Right lung (tissue), 10 donors: ENCODE measurements around the gene C3AR1. TPM values are rescaled to one million over a fixed set of nuclear protein-coding genes. Genes with fewer than 3 reads are reported as not detected.
"Not testable (repeated sequence)": the region's sequence is repeated elsewhere in the genome, so short reads cannot be mapped to it uniquely, and the experiment has no call there.

Experiments used
- DNase-seq, 2 donors: peaks; one replicate each; pipeline ENCODE4 v3.0.0-alpha.2; 2013
- long read RNA-seq, 8 donors: transcript quantifications; one replicate each; lab custom pipeline, GENCODE V29; 2026
- polyA plus RNA-seq, 5 donors: library from polyadenylated mRNA; unstranded; fragments of 120-200 nt; gene quantifications; one replicate each; pipeline versions ENCODE4 v1.2.1 to v1.2.3, GENCODE V29; 2013; ENCODE audit warnings: inconsistent platforms in 1 of 5, low replicate concordance in 1 of 5; ENCODE audit not compliant: insufficient read length in 5 of 5, insufficient read depth in 1 of 5

The C3AR1 gene
- 1 to 10 TPM; 3.9 to 4.9 (median 4.4) TPM for polyA plus RNA-seq
- long read RNA-seq, donor 1, transcript C3AR1-201 (2 exons, 2,088 nt), result major isoform, 5 of 11 reads
- long read RNA-seq, donor 1, partial matches to known transcripts, result 6 of 11 reads
- long read RNA-seq, donor 1, other reads (novel, unspliced or antisense), result 0 of 11 reads
- long read RNA-seq, donor 2, result 0 reads
- long read RNA-seq, donor 3, partial matches to known transcripts, result 0 of 2 reads
- long read RNA-seq, donor 3, other reads (novel, unspliced or antisense), result 0 of 2 reads
- long read RNA-seq, donor 4, result 0 reads
- long read RNA-seq, donor 5, partial matches to known transcripts, result 0 of 4 reads
- long read RNA-seq, donor 5, other reads (novel, unspliced or antisense), result 0 of 4 reads
- long read RNA-seq, donor 6, partial matches to known transcripts, result 0 of 2 reads
- long read RNA-seq, donor 6, other reads (novel, unspliced or antisense), result 0 of 2 reads
- long read RNA-seq, donor 7, partial matches to known transcripts, result 0 of 1 reads
- long read RNA-seq, donor 7, other reads (novel, unspliced or antisense), result 0 of 1 reads
- long read RNA-seq, donor 8, transcript C3AR1-201 (2 exons, 2,088 nt), result major isoform, 6 of 6 reads
- long read RNA-seq, donor 8, partial matches to known transcripts, result 0 of 6 reads
- long read RNA-seq, donor 8, other reads (novel, unspliced or antisense), result 0 of 6 reads

DNA sequence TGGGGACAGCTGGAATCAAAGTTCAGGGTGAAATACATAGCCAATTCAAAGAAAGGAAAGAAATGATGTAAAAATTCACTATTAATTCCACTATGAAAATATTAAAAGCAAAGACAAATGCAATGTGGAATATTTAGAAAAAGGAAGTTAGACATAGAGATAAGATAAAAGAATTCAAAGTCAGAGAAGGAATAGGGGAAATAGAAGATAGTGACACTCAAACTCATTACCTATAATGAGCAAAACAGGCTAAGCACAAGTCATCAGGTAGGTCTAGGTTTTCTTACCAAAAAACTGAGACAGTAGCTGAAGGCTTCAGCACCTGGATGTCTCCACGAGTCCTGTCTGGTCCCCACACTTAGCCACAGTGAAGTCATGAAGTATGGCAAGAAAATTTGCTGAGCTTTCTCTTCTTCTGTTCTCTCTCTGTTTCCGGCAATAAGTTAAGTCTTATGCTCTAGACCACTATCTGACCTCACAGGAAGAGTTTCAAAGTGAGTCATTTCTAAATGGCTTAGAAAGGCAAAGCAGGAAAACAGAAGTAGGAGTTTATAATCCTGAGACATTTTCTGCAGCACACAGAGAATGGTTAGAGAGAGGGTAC lies at the start of gene C3AR1:
C3AR1 (minus strand) TSS at position 369 of the 604 bp plus-strand sequence. CDS start 6,174 bp downstream, outside the sequence.
- no peak for DNase-seq

DNA sequence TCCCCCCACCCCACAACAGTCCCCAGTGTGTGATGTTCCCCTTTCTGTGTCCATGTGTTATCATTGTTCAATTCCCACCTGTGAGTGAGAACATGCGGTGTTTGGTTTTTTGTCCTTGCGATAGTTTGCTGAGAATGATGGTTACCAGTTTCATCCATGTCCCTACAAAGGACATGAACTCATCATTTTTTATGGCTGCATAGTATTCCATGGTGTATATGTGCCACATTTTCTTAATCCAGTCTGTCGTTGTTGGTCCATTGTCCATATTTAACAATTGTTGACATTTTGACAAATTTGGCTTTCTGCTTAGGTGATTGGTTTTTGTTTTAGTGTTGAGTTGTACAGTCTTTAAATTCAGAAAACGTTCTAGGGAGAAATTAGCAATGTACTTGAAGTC lies 47.0 kb upstream of the C3AR1 start:
- not testable (repeated sequence) for DNase-seq

DNA sequence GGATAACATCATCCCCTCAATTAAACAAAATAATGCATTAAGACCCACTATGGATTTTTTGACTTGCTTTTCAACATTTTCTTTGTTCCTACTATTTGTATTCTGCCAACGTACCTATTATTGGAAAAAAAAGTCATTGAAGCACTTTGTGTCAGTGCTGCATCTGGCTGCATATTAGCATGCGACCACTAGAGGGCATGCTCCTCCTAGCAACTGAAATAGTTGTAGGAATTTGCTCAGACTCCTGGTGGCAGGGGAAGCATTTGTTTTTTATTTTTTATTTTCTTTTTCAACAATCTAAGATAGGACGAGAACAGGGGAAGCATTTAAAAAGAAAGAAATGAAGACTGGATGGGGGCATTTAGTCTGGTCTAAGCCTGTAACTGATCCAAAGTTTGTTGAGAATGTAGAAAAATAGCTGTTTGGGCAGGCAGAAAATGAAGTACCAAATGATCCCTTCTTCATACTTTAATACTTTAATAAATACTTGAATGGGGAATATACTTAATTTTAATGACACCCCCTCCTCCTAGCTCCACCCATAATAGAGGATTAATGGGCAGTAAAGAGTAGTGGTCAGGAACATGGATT lies 42.7 kb upstream of the C3AR1 start:
- DNase-seq, result peak; percentile 46 to 72

DNA sequence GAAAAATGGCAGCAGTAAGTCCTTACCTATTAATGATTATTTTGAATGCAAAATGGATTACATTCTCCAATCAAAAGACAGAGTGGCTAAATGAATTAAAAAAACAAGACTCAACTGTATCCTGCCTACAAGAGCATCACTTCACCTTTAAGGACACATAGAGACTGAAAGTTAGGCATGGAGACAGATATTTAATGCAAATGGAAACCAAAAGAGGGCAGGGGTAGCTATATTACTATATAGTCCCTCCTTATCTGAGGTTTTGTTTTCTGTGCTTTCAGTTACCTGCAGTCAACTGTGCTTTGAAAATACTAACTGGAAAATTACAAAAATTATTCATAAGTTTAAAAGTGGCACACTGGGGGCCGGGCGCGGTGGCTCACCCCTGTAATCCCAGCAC lies 33.1 kb upstream of the C3AR1 start:
- no peak for DNase-seq

DNA sequence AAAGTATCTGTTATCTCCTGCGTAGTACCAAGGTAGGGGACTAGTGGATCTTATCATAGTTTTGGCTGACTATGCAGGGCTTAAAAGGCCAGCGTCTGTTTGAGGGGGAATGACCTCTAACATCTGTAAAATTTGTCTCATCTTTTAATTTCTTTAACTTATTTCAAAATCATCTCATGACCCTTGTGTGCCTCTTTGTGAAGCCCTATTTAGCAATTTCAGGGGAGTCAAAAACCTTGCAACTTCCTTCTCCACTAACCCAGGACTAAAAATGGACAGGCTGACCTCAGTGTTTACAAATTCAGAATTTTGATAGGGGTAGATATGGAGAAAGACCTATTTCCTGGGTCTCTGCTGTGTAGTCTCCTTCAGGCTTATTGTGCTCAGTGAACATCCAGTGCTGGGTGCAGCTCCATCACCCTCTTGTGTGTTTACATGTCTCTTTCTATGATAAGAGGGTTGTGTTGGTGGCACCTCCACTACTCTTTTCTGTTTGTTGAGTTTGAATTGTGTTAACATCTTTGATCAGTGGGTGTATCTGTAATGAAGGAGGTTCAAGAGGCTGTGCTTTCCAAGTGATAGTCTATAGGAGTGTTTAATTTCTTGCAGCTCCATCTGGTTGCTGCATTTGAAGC lies 30.2 kb upstream of the C3AR1 start:
- DNase-seq, result no peak

DNA sequence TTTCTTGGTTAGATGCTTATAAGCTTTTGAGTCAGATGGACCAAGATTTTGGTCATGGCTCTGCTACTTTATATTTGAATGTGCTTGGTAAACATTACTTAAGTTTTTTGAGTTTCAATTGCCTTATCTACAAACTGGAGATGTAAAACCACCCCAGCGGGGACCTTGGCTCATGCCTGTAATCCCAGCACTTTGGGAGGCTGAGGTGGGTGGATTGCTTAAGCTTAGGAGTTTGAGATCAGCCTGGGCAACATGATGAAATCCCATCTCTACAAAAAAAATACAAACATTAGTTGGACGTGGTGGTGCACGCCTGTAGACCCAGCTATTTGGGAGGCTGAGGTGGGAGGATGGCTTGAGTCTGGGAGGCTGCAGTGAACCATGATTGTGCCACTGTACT lies 27.1 kb upstream of the C3AR1 start:
- no peak for DNase-seq

DNA sequence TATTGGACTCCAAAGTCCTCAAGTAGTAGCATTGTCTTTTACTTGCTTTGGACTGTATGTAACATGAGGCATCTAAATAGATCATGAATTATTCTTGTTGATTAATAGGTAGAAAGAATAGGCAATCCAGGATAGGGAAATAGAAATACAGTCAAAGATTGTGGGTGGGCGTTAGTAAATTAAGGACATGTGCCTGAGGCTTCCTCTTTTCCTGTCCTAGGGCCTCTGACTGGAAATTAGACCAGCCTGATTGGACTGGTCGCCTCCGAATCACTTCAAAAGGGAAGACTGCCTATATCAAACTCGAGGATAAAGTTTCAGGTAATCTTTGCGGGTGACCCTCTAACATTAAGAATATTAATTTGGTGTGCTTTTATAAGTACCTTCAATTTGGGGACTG lies 23.6 kb upstream of the C3AR1 start:
- DNase-seq, result no peak

DNA sequence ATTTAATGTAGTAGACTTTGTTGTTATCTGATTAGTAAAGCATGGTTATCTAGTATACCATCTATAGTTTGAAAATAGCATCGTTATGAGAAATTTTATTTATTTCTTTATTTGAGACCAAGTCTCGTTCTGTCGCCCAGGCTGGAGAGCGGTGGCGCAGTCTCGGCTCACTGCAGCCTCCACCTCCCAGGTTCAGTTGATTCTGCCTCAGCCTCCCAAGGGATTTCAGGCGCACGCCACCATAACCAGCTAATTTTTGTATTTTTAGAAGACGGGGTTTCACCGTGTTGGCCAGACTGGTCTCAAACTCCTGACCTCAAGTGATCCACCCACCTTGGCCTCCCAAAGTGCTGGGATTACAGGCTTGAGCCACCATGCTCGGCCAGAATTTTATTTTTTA lies 23.1 kb upstream of the C3AR1 start:
- not testable (repeated sequence) for DNase-seq

DNA sequence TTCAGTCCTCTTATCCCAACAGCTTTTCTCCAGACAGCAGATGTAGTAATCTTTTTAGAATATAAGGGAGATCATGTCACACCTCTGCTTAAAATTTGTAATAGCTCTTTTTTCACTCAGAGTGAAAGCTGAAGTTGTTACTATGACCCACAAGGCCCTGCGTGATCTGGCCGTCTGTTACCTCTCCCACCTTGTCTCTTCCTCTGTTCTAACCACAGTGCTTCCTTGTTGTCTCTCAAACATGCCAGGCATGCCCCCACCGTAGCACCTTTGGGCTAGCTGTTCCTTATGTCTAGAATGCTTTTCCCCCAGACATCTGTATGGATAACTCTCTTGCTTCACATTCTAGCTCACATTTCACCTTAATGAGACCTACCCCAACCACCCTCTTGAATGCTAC lies 22.4 kb upstream of the C3AR1 start:
- no peak for DNase-seq

DNA sequence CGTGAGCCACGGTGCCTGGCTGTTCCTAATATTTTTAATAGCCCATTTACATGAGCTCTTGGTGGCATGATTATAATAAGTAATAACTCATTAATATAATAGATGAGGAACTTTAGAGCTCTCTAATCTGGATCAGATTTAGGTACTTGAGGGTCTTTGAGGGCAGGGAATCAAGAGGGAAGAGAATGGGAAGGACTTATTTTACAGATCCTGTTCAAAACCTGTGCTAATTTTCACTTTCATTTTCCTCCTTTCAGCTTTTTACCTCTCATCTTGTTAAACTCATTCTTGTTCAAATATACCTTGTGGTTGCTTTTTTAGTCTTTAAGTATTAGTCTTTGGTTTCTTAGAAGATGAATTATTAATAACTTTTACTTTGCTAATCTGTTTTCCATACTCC lies 21.5 kb upstream of the C3AR1 start:
- no peak for DNase-seq

DNA sequence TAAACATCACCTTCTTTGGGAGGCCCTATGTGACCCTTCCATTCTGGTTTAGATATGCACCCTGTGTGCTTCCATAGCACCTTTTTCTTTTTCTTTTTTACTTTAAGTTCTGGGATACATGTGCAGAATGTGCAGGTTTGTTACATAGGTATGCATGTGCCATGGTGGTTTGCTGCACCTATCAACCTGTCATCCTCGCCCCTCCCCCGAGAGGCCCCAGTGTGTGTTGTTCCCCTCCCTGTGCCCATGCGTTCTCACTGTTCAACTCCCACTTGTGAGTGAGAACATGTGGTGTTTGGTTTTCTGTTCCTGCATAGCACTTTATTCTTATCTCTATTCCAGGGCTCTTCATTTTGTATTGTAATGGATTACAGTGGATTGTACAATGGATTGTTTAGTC lies 18.2 kb upstream of the C3AR1 start:
- not testable (repeated sequence) for DNase-seq

DNA sequence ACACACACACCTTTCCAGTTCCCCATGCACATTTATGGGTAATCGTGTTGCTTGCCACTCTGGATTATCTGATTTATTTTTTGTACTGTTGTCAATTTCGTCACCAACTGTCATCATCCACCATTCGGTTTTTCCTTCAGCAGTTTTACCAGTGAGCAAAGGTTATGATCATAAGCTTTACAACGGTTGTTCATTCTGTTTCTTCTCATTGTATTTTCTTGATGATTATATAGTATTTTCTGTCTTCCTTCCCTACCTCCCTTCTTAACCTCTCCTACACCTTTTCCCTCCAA lies 16.6 kb upstream of the C3AR1 start:
- no peak for DNase-seq

DNA sequence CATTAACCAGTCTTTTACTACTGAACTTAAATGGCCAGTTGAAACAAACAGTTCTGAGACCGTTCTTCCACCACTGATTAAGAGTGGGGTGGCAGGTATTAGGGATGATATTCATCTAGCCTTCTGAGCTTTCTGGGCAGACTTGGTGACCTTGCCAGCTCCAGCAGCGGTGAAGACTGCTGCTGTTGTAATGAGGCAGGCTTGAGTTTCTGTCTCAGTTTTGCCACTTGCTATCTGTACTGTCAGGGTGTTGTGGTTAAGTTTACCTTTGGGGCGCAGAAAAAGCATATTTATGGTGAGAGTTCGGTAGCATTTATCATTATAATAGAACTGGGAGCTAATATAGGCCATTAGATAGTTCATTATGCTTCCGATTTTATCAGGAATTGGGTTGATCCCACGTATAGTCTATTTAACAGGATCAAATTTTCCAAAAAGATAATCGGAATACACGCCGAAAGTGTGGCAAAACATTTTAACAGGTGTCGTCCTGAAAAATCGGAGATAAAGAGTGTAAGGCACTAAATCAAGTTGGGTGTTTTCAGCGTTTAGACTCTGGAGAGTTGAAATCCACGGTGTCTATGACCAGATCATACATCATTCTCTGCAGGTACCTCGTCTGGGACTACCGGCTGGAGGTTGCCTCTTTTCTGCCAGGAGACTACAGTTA lies 15.2 kb upstream of the C3AR1 start:
- DNase-seq, result peak in 1 of 2 donors; percentile 6

DNA sequence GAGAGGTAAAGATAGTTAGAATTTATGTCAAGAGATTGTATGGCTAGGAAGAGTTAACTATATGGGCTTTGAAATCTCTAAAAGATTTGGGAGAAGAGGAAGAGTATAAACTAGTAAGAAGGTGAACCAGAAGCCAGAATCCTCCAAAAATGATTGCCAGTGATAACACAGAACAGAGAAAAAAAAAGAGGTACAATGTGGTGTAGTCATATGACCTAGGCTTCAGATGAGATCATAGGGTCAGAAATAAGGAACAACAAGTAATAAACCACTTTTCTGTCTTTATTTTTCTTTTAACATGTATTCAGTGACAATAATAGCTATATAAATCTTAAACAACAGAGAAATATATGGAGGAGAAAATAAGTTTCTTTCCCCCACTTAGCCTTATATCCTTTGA lies 14.0 kb upstream of the C3AR1 start:
- no peak for DNase-seq

DNA sequence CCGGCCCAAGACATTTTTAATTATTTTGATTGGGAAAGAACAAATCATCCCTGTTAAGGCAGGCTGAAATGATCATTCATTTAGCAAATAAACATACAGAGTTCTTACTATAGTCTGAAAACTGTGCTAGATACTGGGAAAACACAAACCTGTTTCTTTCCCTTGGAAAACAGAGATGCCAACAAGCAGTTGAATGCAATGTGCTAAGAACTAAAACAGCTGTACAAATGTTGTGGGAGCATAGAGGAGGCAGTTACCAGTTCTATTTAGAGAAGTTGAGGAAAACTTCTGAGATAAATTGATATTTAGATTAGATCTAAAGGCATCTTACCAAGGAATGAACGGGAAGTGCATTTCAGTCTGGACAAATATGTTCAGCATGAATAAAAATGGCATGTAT lies 12.8 kb upstream of the C3AR1 start:
- no peak for DNase-seq

DNA sequence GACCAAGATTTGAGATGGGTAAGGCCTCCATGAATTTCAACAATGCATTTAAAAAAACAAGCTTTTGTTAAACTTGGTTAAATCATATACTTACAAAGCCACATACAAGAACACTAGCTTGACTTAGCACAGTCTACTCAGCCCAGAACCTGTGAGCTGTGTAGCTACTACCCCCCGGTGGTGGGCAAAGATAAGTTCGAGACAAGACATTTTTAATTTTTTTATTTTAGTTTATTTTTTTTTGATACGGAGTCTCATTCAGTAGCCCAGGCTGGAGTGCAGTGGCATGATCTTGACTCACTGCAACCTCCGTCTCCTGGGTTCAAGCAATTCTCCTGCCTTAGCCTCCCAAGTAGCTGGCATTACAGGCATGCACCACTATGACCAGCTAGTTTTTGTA lies 12.2 kb upstream of the C3AR1 start:
- no peak for DNase-seq

DNA sequence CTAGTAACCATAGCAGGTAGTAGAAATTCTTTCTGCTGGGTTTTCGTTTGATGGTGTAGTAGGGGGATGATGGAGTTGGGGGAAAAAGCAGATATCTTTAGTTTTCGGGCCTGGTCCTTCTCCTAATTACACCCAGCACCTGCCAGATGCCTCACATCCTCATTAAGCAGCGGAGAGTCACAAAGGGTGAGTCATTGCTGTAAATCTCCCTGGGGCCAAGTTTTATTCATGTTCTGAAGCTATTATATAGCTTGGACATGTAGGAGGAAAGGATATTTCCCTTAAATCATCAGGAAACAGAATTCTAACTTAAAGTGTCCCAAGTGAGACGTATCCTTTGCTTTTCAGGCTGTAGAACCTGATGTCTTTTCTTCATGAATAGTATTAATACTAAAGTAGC lies 11.0 kb upstream of the C3AR1 start:
- DNase-seq, result no peak

DNA sequence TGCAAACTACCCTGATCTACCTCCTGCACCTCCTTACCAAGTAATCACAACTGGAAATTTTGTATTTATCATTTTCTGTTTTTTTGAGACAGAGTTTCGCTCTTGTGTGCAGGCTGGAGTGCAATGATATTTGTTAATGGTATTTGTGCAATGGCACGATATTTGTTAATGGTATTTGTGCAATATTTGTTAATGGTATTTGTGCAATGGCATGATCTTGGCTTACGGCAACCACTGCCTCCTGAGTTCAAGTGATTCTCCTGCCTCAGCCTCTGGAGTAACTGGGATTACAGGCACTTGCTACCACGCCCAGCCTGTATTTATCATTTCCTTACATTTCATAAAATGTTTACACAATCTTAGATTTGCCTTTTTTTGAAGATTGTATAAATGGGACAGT lies 10.2 kb upstream of the C3AR1 start:
- no peak for DNase-seq

DNA sequence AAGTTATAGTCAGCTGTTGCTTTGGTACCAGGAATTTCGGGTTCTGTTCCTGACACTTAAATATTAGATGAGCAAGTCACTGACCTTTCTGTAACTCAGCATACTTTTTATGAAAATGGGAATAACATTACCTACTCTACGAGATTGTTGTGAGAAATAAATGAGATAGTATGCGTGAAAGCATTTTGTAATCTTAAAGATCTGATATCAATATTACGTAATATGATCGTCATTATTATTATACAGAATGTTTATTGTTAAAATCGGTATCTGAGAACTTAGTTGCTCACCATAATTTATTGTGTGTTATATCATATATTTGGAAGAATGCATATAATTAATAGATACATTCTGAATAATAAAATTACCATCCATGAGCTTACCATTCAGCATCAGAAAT lies 9.8 kb upstream of the C3AR1 start:
- no peak for DNase-seq

DNA sequence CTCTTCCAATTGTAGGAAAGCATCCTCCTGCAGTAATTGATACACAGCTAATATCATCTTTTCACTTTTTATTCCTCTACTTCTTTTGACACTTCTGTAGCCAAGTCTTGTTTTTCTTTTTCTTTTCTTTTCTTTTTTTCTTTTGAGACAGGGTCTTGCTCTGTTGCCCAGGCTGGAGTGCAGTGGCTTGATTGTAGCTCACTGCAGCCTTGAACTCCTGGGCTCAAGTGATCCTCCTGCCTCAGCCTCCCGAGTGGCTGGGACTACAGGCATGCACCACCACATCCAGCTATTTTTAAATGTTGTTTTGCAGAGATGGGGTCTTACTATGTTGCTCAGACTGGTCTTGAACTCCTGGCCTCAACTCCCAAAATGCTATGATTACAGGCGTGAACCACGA lies 5.7 kb upstream of the C3AR1 start:
- not testable (repeated sequence) for DNase-seq

DNA sequence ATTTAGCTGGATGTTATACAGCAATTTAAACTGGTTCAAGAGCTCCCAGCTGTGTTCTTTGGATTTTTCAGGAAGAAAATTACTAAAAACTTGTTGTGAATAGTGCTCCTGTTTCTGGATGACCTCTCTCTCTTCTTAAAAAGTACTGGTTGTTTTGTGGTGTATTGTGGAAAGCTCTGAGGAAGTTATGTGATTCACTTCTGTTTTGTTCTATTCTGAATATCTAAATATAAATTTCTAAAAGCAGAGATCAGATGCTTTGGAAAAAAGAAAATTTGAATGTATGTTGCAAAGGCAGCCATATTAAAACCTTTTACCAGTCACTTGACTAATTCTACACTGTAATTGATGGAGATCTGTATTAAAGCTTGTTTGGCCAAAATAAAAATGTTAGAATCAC lies 3.4 kb upstream of the C3AR1 start:
- no peak for DNase-seq

DNA sequence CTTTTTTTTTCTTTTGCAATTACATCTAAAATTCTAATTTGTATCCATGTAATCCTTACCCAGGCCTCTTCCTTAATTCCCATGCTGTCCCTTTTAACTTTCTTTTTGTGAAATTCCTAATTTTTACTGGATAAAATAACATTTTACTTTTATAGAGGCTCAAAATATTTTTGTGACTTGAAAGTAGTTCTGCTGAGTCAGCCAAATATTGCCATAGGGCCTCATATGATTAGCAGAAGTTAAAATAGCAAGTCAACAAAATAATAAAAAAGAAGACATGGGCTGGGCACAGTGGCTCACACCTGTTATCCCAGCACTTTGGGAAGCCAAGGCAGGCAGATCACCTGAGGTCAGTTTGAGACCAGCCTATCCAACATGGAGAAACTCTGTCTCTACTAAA lies 2.0 kb downstream of the C3AR1 start:
- no peak for DNase-seq
